ENCODE data around the gene EFNA5.

GRCh38 chr5:107372723-107373450 lies 297.9 kb downstream of the EFNA5 start:
- TF ChIP-seq CTCF (IDR thresholded peaks at IDR 0.05) = no peak
- no peak for TF ChIP-seq POLR2A (IDR thresholded peaks at IDR 0.05)
- no peak for TF ChIP-seq POLR2AphosphoS5 (IDR thresholded peaks at IDR 0.05; ENCODE audit: insufficient read depth in 1 of 2, low read depth in 1 of 2)

Measured in vagina (tissue), 2 donors.